ENCODE measurements around the gene FCER1G.
"Not testable (repeated sequence)": the region's sequence is repeated elsewhere in the genome, so short reads cannot be mapped to it uniquely, and the experiment has no call there.

Gene FCER1G

GRCh38 chr1:161217831-161218230 is 2.7 kb downstream of the FCER1G start:
- H3K4me3 ChIP-seq (replicated peaks; ENCODE audit: low read depth, low read length): no peak overlapping the region
- no peak for TF ChIP-seq CTCF (IDR thresholded peaks at IDR 0.05; ENCODE audit: low read depth, low read length, missing control alignments)
- DNase-seq (ENCODE audit: extremely low read depth, low read depth): no peak

- H3K4me3 ChIP-seq (replicated peaks; ENCODE audit: low read depth, low read length): no peak overlapping the region
- TF ChIP-seq CTCF (IDR thresholded peaks at IDR 0.05; ENCODE audit: low read depth, low read length, missing control alignments): no peak
- no peak for DNase-seq (ENCODE audit: extremely low read depth, low read depth)
These were observed 3.4 kb downstream of the FCER1G start for GRCh38 chr1:161218301-161219077.

- TF ChIP-seq CTCF (IDR thresholded peaks at IDR 0.05; ENCODE audit: low read depth, low read length, missing control alignments): no peak
- H3K4me3 ChIP-seq (replicated peaks; ENCODE audit: low read depth, low read length): no peak overlapping the region
- no peak for DNase-seq (ENCODE audit: extremely low read depth, low read depth)
These were observed 4.2 kb downstream of the FCER1G start for GRCh38 chr1:161219078-161219892.

- no peak for TF ChIP-seq CTCF (IDR thresholded peaks at IDR 0.05; ENCODE audit: low read depth, low read length, missing control alignments)
- DNase-seq (ENCODE audit: extremely low read depth, low read depth): no peak
- no peak overlapping the region for H3K4me3 ChIP-seq (replicated peaks; ENCODE audit: low read depth, low read length)
These were observed 4.9 kb downstream of the FCER1G start for GRCh38 chr1:161220002-161220401.

GRCh38 chr1:161222175-161223019 is 7.3 kb downstream of the FCER1G start:
- TF ChIP-seq CTCF (IDR thresholded peaks at IDR 0.05; ENCODE audit: low read depth, low read length, missing control alignments): no peak
- DNase-seq (ENCODE audit: extremely low read depth, low read depth): no peak
- H3K4me3 ChIP-seq (replicated peaks; ENCODE audit: low read depth, low read length): no peak overlapping the region

- H3K4me3 ChIP-seq (replicated peaks; ENCODE audit: low read depth, low read length): no peak overlapping the region
- no peak for TF ChIP-seq CTCF (IDR thresholded peaks at IDR 0.05; ENCODE audit: low read depth, low read length, missing control alignments)
These were observed 9.0 kb downstream of the FCER1G start for GRCh38 chr1:161223805-161224694.

GRCh38 chr1:161224695-161225087 is 9.6 kb downstream of the FCER1G start:
- not testable (repeated sequence) for H3K4me3 ChIP-seq (replicated peaks; ENCODE audit: low read depth, low read length); DNase-seq (ENCODE audit: extremely low read depth, low read depth)

More at GRCh38 chr1:161223805-161224694, 9.0 kb downstream of the FCER1G start:
- no peak for DNase-seq (ENCODE audit: extremely low read depth, low read depth)
